ENCODE results near the gene IRF8. TPM values are rescaled to one million over a fixed set of nuclear protein-coding genes. Genes with fewer than 3 reads are reported as not detected.

The IRF8 gene
- polyA plus RNA-seq, 1 of the 3 experiments (the other 2 are of a cell fraction) = not detected

GRCh38 chr16:85891033-85891775, 7.8 kb upstream of the IRF8 start:
- no peak overlapping the region for H3K27ac ChIP-seq (ENCODE audit: low read depth in 2 of 2, low read length in 1 of 2)
- ChIA-PET CTCF (interaction anchor here (3.8 kb wide), 1 partner anchor 70 kb away, joined by 13 read pairs; no protein-coding TSS in a partner anchor), POLR2A (no interaction called here)
- no peak overlapping the region for H3K9ac ChIP-seq
- no peaks in the 10 kb centered on the region for H3K9me2 ChIP-seq
- no peak for DNase-seq
- H4K20me1 ChIP-seq (ENCODE audit: insufficient read depth) = no peaks in the 10 kb centered on the region
- H3K4me2 ChIP-seq = no peak overlapping the region
- H3K4me3 ChIP-seq (ENCODE audit: low read depth in 2 of 2, low read length in 1 of 2) = no peak overlapping the region
- no peaks in the 10 kb centered on the region for H3F3A ChIP-seq (replicated peaks; ENCODE audit: insufficient read depth)
- TF ChIP-seq MEF2A (IDR thresholded peaks at IDR 0.05; ENCODE audit: borderline replicate concordance, low read depth) (no peak), ELF1 (IDR thresholded peaks at IDR 0.05) (no peak), MXI1 (IDR thresholded peaks at IDR 0.05; ENCODE audit: low read depth, low read length) (no peak), TAF1 (IDR thresholded peaks at IDR 0.05; ENCODE audit: borderline replicate concordance, low read depth, low read length) (no peak), REST (IDR thresholded peaks at IDR 0.05; ENCODE audit: low read depth, low read length) (no peak), GATA2 (CRISPR knock-in tag; IDR thresholded peaks at IDR 0.05) (no peak), CHD2 (IDR thresholded peaks at IDR 0.05; ENCODE audit: low read length, partially characterized antibody) (no peak), YY1 (IDR thresholded peaks at IDR 0.05; ENCODE audit: low read depth) (no peak), FOSL2 (IDR thresholded peaks at IDR 0.05; ENCODE audit: borderline replicate concordance, low read depth) (no peak), IRF3 (IDR thresholded peaks at IDR 0.05; ENCODE audit: low read depth, low read length) (no peak), JUND (IDR thresholded peaks at IDR 0.05) (no peak), TCF12 (IDR thresholded peaks at IDR 0.05) (no peak), EZH2phosphoT487 (IDR thresholded peaks at IDR 0.05; ENCODE audit: borderline replicate concordance, low read depth) (no peak), RAD21 (IDR thresholded peaks at IDR 0.05; ENCODE audit: low read length) (no peak)
- H3K9me3 ChIP-seq = no peaks in the 10 kb centered on the region
- peaks cover 69% of the 10 kb centered on the region for H3K27me3 ChIP-seq (ENCODE audit: insufficient read depth)
- no peak overlapping the region for H2AFZ ChIP-seq (ENCODE audit: low read depth)
- 11% methylated on average over 6 of the region's 6 CpGs for WGBS (ENCODE audit: low lambda C conversion rate)
- no peaks in the 10 kb centered on the region for H3K79me2 ChIP-seq (ENCODE audit: insufficient read depth)
- peaks cover 0 to 3% of the 10 kb centered on the region in 2 experiments; a peak in 1 of 4 replicates for H3K4me1 ChIP-seq (ENCODE audit: control insufficient read depth in 1 of 2, insufficient read depth in 2 of 2, low read depth in 1 of 2, low read length in 1 of 2)
- H3K36me3 ChIP-seq (replicated peaks in 1 of 2; ENCODE audit: control insufficient read depth in 1 of 2, insufficient read depth in 2 of 2, low read length in 1 of 2) = no peaks in the 10 kb centered on the region

Measured in SK-N-SH (cell line).